SJSA1 (cell line): Measurements from ENCODE around the gene WHAMM. TPM values are rescaled to one million over a fixed set of nuclear protein-coding genes. Genes with fewer than 3 reads are reported as not detected.

ENCODE experiments used
- DNase-seq, 2 experiments: peaks; one replicate each; pipeline ENCODE4 v3.0.0-alpha.2; 2015 to 2020; ENCODE audit warnings: low spot score in 2 of 2, low read depth in 1 of 2
- H3K27ac ChIP-seq: fragments of 250-450 bp; sonication (Bioruptor Pico); 2 replicates; pipeline ENCODE4 v1.5.1; 2020; ENCODE audit warnings: mild to moderate bottlenecking, moderate library complexity
- H3K27me3 ChIP-seq: fragments of 250-450 bp; sonication (Bioruptor Pico); replicated peaks from 2 replicates; pipeline ENCODE4 v1.5.1; 2020; ENCODE audit warnings: mild to moderate bottlenecking, moderate library complexity
- H3K36me3 ChIP-seq: fragments of 250-450 bp; sonication (Bioruptor Pico); 2 replicates; pipeline ENCODE4 v1.5.1; 2020; ENCODE audit warnings: mild to moderate bottlenecking
- H3K4me1 ChIP-seq: fragments of 250-450 bp; sonication (Bioruptor Pico); replicated peaks from 2 replicates; pipeline ENCODE4 v1.6.1; 2021; ENCODE audit warnings: mild to moderate bottlenecking
- H3K4me3 ChIP-seq: fragments of 250-450 bp; sonication (Bioruptor Pico); 2 replicates; pipeline ENCODE4 v1.5.1; 2020; ENCODE audit warnings: mild to moderate bottlenecking
- H3K9me3 ChIP-seq: fragments of 250-450 bp; sonication (Bioruptor Pico); replicated peaks from 2 replicates; pipeline ENCODE4 v1.5.1; 2020; ENCODE audit warnings: mild to moderate bottlenecking
- total RNA-seq: library from RNA; depleted of rRNA; stranded (reverse); fragments of >200 nt; shearing (Covaris generic); gene quantifications from 2 replicates; pipeline ENCODE4 v1.2.3, GENCODE V29; 2014; rRNA removed

Gene WHAMM
- total RNA-seq, 1 experiment from 2014 or later, result 4.8 TPM

DNA sequence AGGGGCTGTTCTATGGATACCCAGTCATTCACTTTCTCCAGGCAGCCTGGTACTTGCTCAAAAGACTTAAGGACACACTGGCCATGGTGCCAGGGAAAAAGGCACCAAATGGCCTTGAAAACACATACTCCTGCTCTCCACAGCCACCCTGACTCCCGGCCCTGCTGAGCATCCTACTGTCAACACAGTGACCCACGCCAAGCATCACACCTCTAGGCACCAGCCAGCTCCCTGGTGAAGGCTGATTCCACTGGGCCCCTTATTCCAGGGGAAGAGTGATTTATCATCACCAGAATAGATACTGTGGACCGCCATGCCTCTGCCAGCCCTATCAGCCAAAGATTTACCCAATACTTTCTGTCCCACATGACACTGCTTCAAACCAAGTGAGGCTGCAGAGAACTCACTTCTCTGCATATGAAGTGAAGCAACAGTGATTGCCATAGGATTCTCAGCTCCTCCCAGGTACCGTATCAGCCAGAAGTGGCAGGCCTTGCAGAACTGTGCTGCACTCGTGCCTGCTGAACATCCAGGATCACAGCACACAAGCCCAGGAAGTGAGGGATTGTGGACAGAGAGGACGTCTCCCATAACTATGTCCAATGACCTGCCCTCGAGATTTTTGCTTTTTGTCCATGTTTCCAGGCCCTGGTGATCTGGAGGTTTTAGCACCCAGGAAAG is 63.7 kb downstream of the WHAMM start:
- Histone ChIP-seq H3K27ac (no peak overlapping the region), H3K27me3 (no peaks in the 10 kb centered on the region), H3K4me3 (no peak overlapping the region), H3K4me1 (no peaks in the 10 kb centered on the region; the same call in 1 of the 2 replicates), H3K36me3 (no peaks in the 10 kb centered on the region), H3K9me3 (no peaks in the 10 kb centered on the region)
- DNase-seq, result no peak

DNA sequence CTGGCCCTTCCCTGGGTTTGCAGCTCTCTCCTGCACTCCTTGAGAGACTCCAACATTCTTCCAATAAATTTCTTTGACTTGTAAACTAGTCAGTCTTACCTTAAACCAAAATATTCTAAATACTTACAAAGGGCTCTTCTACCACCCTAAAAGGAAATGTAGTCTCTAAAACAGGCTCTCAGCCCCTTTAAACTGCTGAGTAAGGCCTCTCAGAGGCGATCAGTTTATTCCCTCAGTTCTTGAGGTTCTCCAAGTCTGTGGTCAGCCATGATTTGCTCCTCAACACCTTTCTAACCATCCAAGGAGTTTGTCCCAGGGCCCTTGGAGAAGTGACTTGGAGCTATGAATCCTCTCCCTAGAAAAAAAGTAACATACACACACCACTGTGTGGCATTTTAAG is 64.8 kb downstream of the WHAMM start:
- H3K27me3 ChIP-seq, result no peaks in the 10 kb centered on the region
- H3K4me1 ChIP-seq, result no peaks in the 10 kb centered on the region; the same call in 1 of the 2 replicates
- no peak overlapping the region for H3K27ac ChIP-seq
- H3K4me3 ChIP-seq, result no peak overlapping the region
- no peaks in the 10 kb centered on the region for H3K36me3 ChIP-seq
- H3K9me3 ChIP-seq, result no peaks in the 10 kb centered on the region
- no peak for DNase-seq

DNA sequence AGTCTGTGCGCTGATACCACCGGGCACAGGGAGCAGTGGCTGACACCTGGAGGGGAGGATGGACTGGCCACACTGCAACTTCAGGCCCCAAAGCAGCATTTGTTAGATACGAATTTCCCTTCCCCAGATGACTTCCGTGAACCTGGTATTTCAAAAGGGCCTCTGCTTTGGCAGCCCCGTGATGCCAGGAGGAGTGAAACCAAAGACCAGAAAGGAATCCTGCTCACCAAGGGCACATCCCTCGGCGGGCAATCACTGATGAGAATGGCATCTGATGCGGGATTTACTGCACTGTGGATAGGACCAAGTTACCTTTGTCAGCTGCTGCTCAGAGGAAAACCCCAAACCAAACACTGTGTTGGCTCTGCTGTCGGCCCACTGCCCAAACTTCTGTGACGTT is 65.5 kb downstream of the WHAMM start:
- Histone ChIP-seq H3K27ac (no peak overlapping the region), H3K4me3 (no peak overlapping the region), H3K9me3 (no peaks in the 10 kb centered on the region), H3K36me3 (no peaks in the 10 kb centered on the region), H3K27me3 (no peaks in the 10 kb centered on the region), H3K4me1 (no peaks in the 10 kb centered on the region; the same call in 1 of the 2 replicates)
- DNase-seq, result no peak

DNA sequence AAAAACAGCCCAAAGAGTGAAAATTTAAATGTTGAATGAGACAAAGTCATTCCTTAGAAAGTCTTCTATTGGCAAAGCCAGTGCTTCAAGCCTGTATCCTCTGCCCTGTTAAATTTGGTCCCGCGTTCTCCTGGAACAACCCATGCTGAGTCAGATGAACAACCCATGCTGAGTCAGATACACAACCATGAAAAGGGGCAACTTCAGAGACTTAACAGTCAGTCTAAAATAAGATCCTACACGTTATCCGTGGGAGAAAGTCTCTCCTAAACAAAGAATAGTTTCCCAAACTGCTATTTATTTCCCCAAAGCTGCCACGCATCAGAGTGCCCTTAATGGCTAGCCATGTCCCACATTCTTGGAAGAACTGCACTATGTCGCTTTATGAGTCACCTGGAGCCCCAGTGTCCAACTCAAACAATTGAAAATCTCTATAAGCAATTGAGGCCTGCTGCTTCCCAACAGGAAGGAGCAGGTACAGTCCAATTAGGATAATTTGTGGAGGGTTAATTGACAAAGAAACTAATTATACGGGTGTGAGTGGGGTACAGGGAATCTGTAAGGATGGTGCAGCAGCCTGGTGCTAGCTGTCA is 66.1 kb downstream of the WHAMM start:
- DNase-seq, result no peak
- Histone ChIP-seq H3K27ac (no peak overlapping the region), H3K4me1 (no peaks in the 10 kb centered on the region; the same call in 1 of the 2 replicates), H3K4me3 (no peak overlapping the region), H3K27me3 (no peaks in the 10 kb centered on the region), H3K9me3 (no peaks in the 10 kb centered on the region), H3K36me3 (no peaks in the 10 kb centered on the region)

DNA sequence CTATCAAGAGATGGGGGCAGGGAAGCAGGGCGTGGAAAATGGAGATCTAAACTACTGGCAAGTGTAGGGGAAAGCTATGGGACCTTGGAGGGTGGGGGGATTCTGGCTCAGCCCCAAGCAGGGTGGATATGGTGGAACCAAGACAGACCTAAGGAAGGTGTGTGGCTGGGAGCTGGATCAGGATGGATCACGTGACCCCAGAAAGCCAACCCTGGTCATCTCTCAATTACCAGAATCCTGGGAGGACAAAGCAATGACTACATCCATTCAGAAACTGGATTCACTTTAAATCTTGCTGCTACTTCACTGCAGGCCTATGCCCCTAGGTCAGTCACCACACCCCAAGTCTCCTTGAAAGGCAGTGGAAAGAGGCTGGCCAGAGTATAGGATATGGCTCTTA is 68.4 kb downstream of the WHAMM start:
- no peak overlapping the region for H3K4me3 ChIP-seq
- no peaks in the 10 kb centered on the region; the same call in 1 of the 2 replicates for H3K4me1 ChIP-seq
- DNase-seq, result no peak
- H3K9me3 ChIP-seq, result no peaks in the 10 kb centered on the region
- H3K36me3 ChIP-seq, result no peaks in the 10 kb centered on the region
- no peaks in the 10 kb centered on the region for H3K27me3 ChIP-seq
- no peak overlapping the region for H3K27ac ChIP-seq

DNA sequence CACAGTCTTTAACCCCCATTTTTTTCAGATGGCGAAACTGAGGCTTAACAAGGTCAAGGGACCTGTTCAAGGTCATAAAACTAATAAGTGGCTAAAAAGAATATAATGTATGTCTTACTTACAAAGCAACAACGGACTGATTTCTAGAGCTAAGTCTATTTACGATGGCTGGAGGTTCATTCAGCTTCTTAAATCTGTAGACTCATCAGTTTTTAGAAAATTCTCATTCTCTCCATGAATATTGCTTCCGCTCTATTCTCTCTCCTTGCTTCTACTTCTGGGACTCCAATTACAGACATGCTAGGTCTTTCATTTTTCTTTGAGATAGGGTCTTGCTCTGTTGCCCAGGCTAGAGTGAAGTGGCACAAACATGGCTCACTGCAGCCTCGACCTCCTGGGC is 68.9 kb downstream of the WHAMM start:
- no peaks in the 10 kb centered on the region for H3K27me3 ChIP-seq
- no peaks in the 10 kb centered on the region for H3K36me3 ChIP-seq
- DNase-seq, result no peak
- no peak overlapping the region for H3K4me3 ChIP-seq
- no peaks in the 10 kb centered on the region for H3K9me3 ChIP-seq
- H3K27ac ChIP-seq, result no peak overlapping the region
- H3K4me1 ChIP-seq, result no peaks in the 10 kb centered on the region; the same call in 1 of the 2 replicates

DNA sequence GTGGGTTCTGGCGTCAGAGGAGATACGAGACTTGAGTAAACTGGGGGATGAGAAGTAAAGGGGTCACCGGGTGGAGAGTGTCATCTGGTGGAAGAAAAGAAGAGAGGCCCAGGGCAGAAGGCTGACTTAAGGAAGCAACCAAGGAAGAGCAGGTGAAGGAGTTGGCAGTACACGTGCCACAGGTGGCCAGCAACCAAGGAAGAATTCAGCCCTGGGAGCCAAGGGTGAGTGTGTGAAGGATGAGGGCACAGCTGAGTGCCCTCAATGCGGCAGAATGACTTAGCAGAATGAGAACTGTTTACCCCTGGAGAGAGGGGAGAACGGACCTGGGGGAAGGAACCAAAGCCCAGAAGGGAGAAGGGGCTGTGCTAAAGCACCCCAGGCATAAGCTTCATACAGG is 71.3 kb downstream of the WHAMM start:
- Histone ChIP-seq H3K4me1 (no peaks in the 10 kb centered on the region), H3K9me3 (no peaks in the 10 kb centered on the region), H3K4me3 (no peak overlapping the region), H3K27me3 (no peaks in the 10 kb centered on the region), H3K36me3 (no peaks in the 10 kb centered on the region), H3K27ac (no peak overlapping the region)
- DNase-seq, result no peak

DNA sequence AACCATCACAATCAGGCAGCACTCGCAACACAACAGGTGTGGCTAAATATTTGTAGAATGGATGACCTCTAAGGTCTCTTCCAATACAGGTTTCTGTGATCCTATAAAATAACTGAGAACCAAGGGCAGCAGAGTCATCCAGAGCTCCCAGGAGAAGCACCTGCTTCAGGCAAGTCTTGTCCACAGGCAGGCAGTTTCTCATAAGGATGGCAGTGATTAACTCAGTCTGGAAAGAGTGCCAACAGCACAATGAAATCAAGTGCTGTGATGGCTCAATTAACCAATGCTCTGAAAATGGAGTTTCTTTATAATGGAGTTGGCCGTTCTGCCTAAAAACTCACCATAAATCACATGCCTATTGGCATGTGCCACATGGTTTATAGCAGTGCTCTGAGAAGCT is 72.3 kb downstream of the WHAMM start:
- DNase-seq, result no peak
- Histone ChIP-seq H3K4me3 (no peak overlapping the region), H3K27me3 (no peaks in the 10 kb centered on the region), H3K4me1 (no peaks in the 10 kb centered on the region), H3K36me3 (no peaks in the 10 kb centered on the region), H3K27ac (no peak overlapping the region), H3K9me3 (no peaks in the 10 kb centered on the region)

DNA sequence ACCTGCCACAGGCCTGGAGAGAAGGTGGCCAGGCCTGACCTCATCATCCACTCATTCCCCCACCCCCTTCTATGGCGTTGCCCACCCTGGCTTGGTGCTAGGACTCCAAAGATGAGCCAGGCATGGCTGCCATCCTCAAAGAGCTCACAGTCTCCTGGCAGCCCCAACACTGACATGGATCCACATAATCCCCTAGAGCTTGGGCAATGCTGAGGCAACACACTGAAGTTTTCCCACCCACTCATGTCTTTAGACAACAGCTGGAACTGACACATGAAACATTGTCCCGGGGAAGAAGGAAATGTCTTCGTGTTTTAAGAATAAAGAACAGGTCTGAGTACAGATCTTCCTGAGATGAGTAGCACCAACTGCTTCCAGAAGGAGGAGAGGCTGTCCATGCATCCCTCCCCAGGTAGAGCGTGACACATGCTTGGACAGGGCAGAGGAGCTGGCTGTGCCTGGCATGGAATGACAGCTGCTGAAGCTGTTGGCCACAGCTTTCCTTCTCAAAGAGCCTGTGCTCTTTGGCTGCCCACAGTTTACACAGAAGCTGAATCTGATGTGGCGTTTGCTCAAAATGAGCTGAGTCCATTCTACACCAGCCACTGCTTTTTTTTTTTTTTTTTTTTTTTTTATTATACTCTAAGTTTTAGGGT is 73.0 kb downstream of the WHAMM start:
- Histone ChIP-seq H3K4me3 (no peak overlapping the region), H3K36me3 (no peaks in the 10 kb centered on the region), H3K27me3 (no peaks in the 10 kb centered on the region), H3K4me1 (no peaks in the 10 kb centered on the region), H3K9me3 (no peaks in the 10 kb centered on the region), H3K27ac (no peak overlapping the region)
- no peak for DNase-seq

Other genes with a start within 250 kb of the WHAMM start
- gene CPEB1, start 162.3 kb upstream of the WHAMM start, total RNA-seq, result 0.37 TPM in 1 of 2 replicates, not detected in the other
- 0.11 TPM in 1 of 2 replicates, not detected in the other for gene AP3B2, start 99.8 kb upstream of the WHAMM start, total RNA-seq
- not detected in 2 replicates for gene FSD2, start 3.6 kb upstream of the WHAMM start, total RNA-seq
- 0.41 and 1.2 TPM in 2 replicates for gene HOMER2, start 143.1 kb downstream of the WHAMM start, total RNA-seq
- 43.3 and 67.3 TPM in 2 replicates for gene RAMAC, start 176.6 kb downstream of the WHAMM start, total RNA-seq
- gene C15orf40, start 202.0 kb downstream of the WHAMM start, total RNA-seq, result 22.7 and 29.0 TPM in 2 replicates